Upper lobe of left lung (tissue), 6 donors: ENCODE measurements around the gene PRKAR2B. TPM values are rescaled to one million over a fixed set of nuclear protein-coding genes. Genes with fewer than 3 reads are reported as not detected.
"Not testable (repeated sequence)": the region's sequence is repeated elsewhere in the genome, so short reads cannot be mapped to it uniquely, and the experiment has no call there.

Source experiments
- ATAC-seq, 2 donors: fragments of 200-7000 bp; cut with Tn5 transposase; one replicate each; pipeline ENCODE4 v1.9.1; 2022; ENCODE audit warnings: mild to moderate bottlenecking in 2 of 2, moderate library complexity in 2 of 2; ENCODE audit not compliant: low FRiP score in 2 of 2
- DNase-seq, 2 donors: peaks; one replicate each; pipeline ENCODE4 v3.0.0-alpha.2; 2019 to 2020
- H3K27ac ChIP-seq, 4 donors: fragments of 200-600 bp; sonication (generic); one replicate each; pipeline ENCODE4 v1.5.1; 2016 to 2019
- H3K27me3 ChIP-seq, 4 donors: fragments of 200-600 bp; sonication (generic); one replicate each; pipeline ENCODE4 v1.5.1; 2017 to 2019
- H3K36me3 ChIP-seq, 4 donors: fragments of 200-600 bp; sonication (generic); one replicate each; pipeline ENCODE4 v1.5.1; 2016 to 2019
- H3K4me1 ChIP-seq, 4 donors: fragments of 200-600 bp; sonication (generic); one replicate each; pipeline ENCODE4 v1.5.1; 2018 to 2019
- H3K4me3 ChIP-seq, 4 donors: fragments of 200-600 bp; sonication (generic); one replicate each; pipeline ENCODE4 v1.5.1; 2017 to 2019; ENCODE audit warnings: mild to moderate bottlenecking in 2 of 4, moderate library complexity in 1 of 4
- H3K9me3 ChIP-seq, 4 donors: fragments of 200-600 bp; sonication (generic); one replicate each; pipeline ENCODE4 v1.5.1; 2018 to 2019
- CTCF ChIP-seq, 6 experiments: fragments of 450-650 bp in 4 of 6; fragments of 200-600 bp in 2 of 6; sonication (generic) in 2 of 6; IDR thresholded peaks; one replicate each; pipeline ENCODE4 v1.5.1; 2016 to 2019; ENCODE audit warnings: antibody characterized with exemption in 6 of 6
- EP300 ChIP-seq, 4 donors: sonication (generic); formaldehyde crosslinking; IDR thresholded peaks; one replicate each; pipeline ENCODE4 v1.5.1; 2017; ENCODE audit warnings: antibody characterized with exemption in 4 of 4, control low read depth in 2 of 4
- POLR2A ChIP-seq, 4 donors: fragments of 450-650 bp; IDR thresholded peaks; one replicate each; pipeline ENCODE4 v1.5.1; 2016 to 2017; ENCODE audit warnings: antibody characterized with exemption in 4 of 4, mild to moderate bottlenecking in 2 of 4
- POLR2AphosphoS5 ChIP-seq, 2 donors: sonication (generic); formaldehyde crosslinking; IDR thresholded peaks; one replicate each; pipeline ENCODE4 v1.5.1; 2017; ENCODE audit warnings: antibody characterized with exemption in 2 of 2
- WGBS, 2 donors: methylation state at CpG; one replicate each; pipeline ENCODE4 v1.1.5; 2017 to 2018; 5-methylcytosine and 5-hydroxymethylcytosine counted together
- total RNA-seq, 6 donors: library from RNA; depleted of rRNA in 4 of 6; stranded (reverse); fragments of >200 nt in 4 of 6; gene quantifications; one replicate each; pipeline versions ENCODE4 v1.1.0 to v1.2.1, GENCODE V29; 2016 to 2021
- donor health status: DM: no; HTN: no; CAD: no; lungs with moderate emphysema.
- donor health status: DM: no; HTN: yes; CAD: no; lungs with severe emphysema.

The PRKAR2B gene
- total RNA-seq, 6 donors from 2014 or later = 6.5 to 24.1 (median 9.8) TPM

DNA sequence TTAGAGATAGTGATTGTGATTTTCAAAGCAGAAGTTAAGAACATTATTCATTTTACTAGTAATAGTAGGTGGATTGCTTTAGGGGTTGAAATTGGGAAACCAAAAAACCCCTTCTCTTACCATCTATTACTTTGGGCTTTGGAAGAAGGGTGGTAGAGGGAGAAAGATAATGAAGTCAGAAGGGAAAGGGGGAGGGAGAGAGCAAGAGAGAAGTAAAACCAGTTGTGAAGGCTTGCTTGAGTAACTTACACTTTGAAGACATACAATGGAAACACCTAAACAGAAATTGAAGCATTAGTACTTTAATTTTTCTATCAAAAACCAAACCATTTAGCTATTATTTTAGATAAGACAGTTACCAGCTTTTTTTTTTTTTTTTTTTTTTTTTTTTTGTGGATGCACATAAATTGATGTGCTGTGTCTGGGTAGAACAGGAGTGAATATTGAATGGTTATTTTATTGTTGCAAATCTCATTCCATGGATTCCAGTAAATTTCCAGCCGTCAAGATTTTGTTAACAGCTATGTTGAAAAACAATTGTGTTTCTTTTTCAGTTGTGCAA, 5.5 kb downstream of the PRKAR2B start:
- ATAC-seq = no peak

DNA sequence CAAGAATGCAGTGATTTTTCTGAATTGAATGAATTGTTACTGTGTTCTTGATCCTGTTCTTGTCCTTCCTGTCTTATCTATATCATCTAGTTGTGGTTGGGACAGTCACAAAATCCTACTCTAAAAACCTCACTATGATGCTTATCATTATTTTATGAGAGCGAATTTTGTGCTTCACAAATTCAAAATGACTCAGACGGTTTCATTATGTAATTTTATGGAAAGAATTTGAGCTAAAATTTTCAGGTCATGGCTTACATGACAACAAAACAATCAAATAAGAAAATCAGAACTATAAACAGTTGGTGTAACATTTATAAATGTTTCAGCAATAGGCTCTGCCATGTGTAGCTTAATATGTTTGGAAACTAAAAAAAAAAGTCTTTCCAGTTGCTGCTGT, 6.9 kb downstream of the PRKAR2B start:
- H3K36me3 ChIP-seq = no peaks in the 10 kb centered on the region
- no peak overlapping the region for H3K4me3 ChIP-seq
- no peaks in the 10 kb centered on the region for H3K27me3 ChIP-seq
- WGBS, 2 donors = 63 to 71% methylated on average over 2 of the region's 2 CpGs
- H3K27ac ChIP-seq = no peak overlapping the region
- DNase-seq (no peak), ATAC-seq (no peak)
- no peak for TF ChIP-seq POLR2A (IDR thresholded peaks at IDR 0.05)
- no peak for TF ChIP-seq EP300 (IDR thresholded peaks at IDR 0.05)
- no peak for TF ChIP-seq CTCF (IDR thresholded peaks at IDR 0.05)
- no peak for TF ChIP-seq POLR2AphosphoS5 (IDR thresholded peaks at IDR 0.05)
- no peaks in the 10 kb centered on the region for H3K4me1 ChIP-seq
- H3K9me3 ChIP-seq = no peaks in the 10 kb centered on the region

More for the DNA sequence above, 5.5 kb downstream of the PRKAR2B start:
- no peak for DNase-seq
- Histone ChIP-seq H3K27me3 (no peaks in the 10 kb centered on the region), H3K36me3 (no peaks in the 10 kb centered on the region), H3K9me3 (no peaks in the 10 kb centered on the region), H3K4me1 (peaks cover 9 to 12% (median 10%) of the 10 kb centered on the region in 4 donors), H3K27ac (no peak overlapping the region), H3K4me3 (no peak overlapping the region)
- no peak for TF ChIP-seq EP300 (IDR thresholded peaks at IDR 0.05)
- no peak for TF ChIP-seq POLR2AphosphoS5 (IDR thresholded peaks at IDR 0.05)
- no peak for TF ChIP-seq POLR2A (IDR thresholded peaks at IDR 0.05)
- TF ChIP-seq CTCF (IDR thresholded peaks at IDR 0.05) = no peak
- WGBS, 2 donors = 86 to 95% methylated on average over 1 of the region's 1 CpG

DNA sequence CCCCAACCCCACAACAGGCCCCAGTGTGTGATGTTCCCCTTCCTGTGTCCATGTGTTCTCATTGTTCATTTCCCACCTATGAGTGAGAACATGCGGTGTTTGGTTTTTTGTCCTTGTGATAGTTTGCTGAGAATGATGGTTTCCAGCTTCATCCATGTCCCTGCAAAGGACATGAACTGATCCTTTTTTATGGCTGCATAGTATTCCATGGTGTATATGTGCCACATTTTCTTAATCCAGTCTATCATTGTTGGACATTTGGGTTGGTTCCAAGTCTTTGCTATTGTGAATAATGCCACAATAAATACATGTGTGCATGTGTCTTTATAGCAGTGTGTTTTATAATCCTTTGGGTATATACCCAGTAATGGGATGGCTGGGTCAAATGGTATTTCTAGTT, 10.5 kb downstream of the PRKAR2B start:
- H3K27me3 ChIP-seq, H3K9me3 ChIP-seq, H3K27ac ChIP-seq, H3K4me3 ChIP-seq, H3K36me3 ChIP-seq, H3K4me1 ChIP-seq, ATAC-seq, DNase-seq: not testable (repeated sequence)
- WGBS, 2 donors = 93 to 100% methylated on average over 1 of the region's 1 CpG

DNA sequence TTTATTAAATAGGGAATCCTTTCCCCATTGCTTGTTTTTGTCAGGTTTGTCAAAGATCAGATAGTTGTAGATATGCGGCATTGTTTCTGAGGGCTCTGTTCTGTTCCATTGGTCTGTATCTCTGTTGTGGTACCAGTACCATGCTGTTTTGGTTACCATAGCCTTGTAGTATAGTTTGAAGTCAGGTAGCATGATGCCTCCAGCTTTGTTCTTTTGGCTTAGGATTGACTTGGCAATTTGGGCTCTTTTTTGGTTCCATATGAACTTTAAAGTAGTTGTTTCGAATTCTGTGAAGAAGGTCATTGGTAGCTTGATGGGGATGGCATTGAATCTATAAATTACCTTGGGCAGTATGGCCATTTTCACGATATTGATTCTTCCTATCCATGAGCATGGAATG, 11.6 kb downstream of the PRKAR2B start:
- not testable (repeated sequence) for DNase-seq, H3K36me3 ChIP-seq, H3K27me3 ChIP-seq, H3K4me3 ChIP-seq, ATAC-seq, H3K27ac ChIP-seq, H3K9me3 ChIP-seq, H3K4me1 ChIP-seq
- 95 to 96% methylated on average over 3 of the region's 3 CpGs for WGBS, 2 donors

GRCh38 chr7:107056728-107057473, 12.4 kb downstream of the PRKAR2B start:
- no peak for TF ChIP-seq CTCF (IDR thresholded peaks at IDR 0.05)
- no peak for TF ChIP-seq EP300 (IDR thresholded peaks at IDR 0.05)
- no peak for TF ChIP-seq POLR2A (IDR thresholded peaks at IDR 0.05)
- TF ChIP-seq POLR2AphosphoS5 (IDR thresholded peaks at IDR 0.05) = no peak
- DNase-seq (no peak), ATAC-seq (no peak)
- no peaks in the 10 kb centered on the region for H3K4me1 ChIP-seq
- WGBS, 2 donors = 83 to 90% methylated on average over 8 of the region's 8 CpGs
- H3K9me3 ChIP-seq = no peaks in the 10 kb centered on the region
- H3K4me3 ChIP-seq = no peak overlapping the region
- H3K27ac ChIP-seq = no peak overlapping the region
- H3K27me3 ChIP-seq = no peaks in the 10 kb centered on the region
- no peaks in the 10 kb centered on the region for H3K36me3 ChIP-seq

DNA sequence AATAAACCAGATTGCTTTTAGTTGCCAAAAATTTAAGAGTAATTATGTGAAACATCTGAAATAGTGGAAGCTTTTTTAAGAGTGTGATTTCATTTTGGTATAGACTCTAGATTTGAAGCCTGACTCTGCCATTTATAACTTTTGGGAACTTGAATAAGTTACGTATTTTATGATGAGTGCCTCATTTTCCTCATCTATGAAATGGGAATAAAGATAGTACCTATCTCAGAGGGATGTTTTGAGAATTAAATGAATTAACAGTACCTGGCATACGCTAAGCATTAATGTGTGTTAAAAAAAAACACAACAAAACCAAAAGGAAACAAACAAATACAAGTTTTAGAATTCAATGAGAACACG, 12.9 kb downstream of the PRKAR2B start:
- no peak for ATAC-seq
- no peaks in the 10 kb centered on the region for H3K4me1 ChIP-seq
- no peaks in the 10 kb centered on the region for H3K9me3 ChIP-seq
- no peak overlapping the region for H3K4me3 ChIP-seq
- no peak for TF ChIP-seq POLR2AphosphoS5 (IDR thresholded peaks at IDR 0.05)
- TF ChIP-seq EP300 (IDR thresholded peaks at IDR 0.05) = no peak
- no peak for TF ChIP-seq POLR2A (IDR thresholded peaks at IDR 0.05)
- no peak for TF ChIP-seq CTCF (IDR thresholded peaks at IDR 0.05)
- no peak for DNase-seq
- H3K27ac ChIP-seq = no peak overlapping the region
- 92 to 93% methylated on average over 3 of the region's 3 CpGs for WGBS, 2 donors
- no peaks in the 10 kb centered on the region for H3K36me3 ChIP-seq
- H3K27me3 ChIP-seq = no peaks in the 10 kb centered on the region
